ENCODE data around the gene ZNF521. TPM values are rescaled to one million over a fixed set of nuclear protein-coding genes. Genes with fewer than 3 reads are reported as not detected.

Gene ZNF521
- total RNA-seq, 1 experiment from 2014 or later = 0.04 TPM

DNA sequence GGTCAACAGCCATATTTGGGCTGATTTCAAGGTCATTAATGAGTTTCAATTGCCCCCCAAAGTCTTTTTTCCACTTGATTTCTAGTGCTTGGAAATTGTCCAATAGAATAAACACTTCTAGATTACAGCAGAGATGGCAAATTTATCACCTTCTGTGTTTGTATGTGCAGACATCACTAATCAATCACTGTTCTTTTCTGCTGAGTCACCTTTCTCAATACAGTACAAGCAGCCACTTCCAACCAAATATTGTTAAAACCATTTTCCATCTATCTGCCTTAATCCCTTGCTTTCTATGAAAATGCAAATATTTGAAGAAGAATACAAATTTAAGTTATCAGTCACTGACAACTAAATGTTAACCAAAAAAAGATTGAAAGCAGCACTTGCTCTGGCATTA lies 40.2 kb upstream of the ZNF521 start:
- ATAC-seq = no peak
- CTCF ChIA-PET = no interaction called here
- intact Hi-C loops (cut with micrococcal nuclease) = no loop called here

DNA sequence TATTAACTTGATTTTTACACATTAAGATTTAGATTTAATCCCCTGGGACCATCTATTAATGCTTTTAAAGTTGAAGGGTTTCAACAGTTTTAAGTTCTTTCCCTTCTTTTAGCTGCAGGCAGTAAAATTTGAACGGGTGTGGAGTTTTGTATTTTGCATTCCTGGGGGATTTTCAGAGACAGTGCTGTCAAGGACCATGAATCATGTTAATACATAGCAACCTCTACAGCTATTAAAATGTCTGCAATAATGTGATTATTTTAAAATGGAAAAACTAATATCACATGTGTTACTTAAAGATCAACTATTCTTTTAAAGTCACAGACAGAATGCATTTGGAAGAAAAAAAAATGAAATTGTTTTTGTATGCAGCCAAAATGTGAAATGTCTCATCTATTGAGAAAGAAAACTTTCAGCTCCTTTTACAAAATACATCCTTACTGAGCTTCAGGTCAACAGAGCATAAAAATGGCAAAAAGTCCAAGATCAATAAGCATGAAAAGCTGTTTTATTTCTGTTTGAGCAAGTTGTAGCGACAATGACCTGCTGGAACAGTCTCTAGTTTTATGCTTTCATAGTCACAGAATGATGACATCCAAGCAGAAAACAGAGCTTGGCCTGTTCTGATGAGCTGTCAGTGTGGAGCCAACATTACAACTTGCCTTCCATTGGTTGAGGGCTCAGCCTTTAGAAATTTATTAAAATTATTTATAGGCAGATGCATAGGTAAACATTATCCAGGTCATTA lies 21.6 kb upstream of the ZNF521 start:
- no TSS peak for BruUV-seq (replicated peaks)
- intact Hi-C loops (cut with micrococcal nuclease) = no loop called here

More for the DNA sequence above, 40.2 kb upstream of the ZNF521 start:
- Histone ChIP-seq H3K4me1 (ENCODE audit: insufficient read depth, low read length) (no peaks in the 10 kb centered on the region), H3K27ac (ENCODE audit: low read length) (no peak overlapping the region), H2AFZ (ENCODE audit: low read length) (no peak overlapping the region), H3K4me2 (ENCODE audit: low read length) (no peak overlapping the region), H3K9ac (ENCODE audit: low read length) (no peak overlapping the region), H3K36me3 (ENCODE audit: low read depth, low read length) (no peaks in the 10 kb centered on the region), H3K79me2 (ENCODE audit: low read length) (no peaks in the 10 kb centered on the region), H3K4me3 (ENCODE audit: low read length) (no peak overlapping the region), H3K9me3 (ENCODE audit: low read length) (no peaks in the 10 kb centered on the region), H3F3A (ENCODE audit: low read length, unreplicated experiment) (no peaks in the 10 kb centered on the region), H3K27me3 (ENCODE audit: low read length) (peaks cover 40% of the 10 kb centered on the region), H4K20me1 (ENCODE audit: low read length) (no peaks in the 10 kb centered on the region), H3K9me2 (replicated peaks; ENCODE audit: low read length) (no peaks in the 10 kb centered on the region)
- TF ChIP-seq, protein P1, sequence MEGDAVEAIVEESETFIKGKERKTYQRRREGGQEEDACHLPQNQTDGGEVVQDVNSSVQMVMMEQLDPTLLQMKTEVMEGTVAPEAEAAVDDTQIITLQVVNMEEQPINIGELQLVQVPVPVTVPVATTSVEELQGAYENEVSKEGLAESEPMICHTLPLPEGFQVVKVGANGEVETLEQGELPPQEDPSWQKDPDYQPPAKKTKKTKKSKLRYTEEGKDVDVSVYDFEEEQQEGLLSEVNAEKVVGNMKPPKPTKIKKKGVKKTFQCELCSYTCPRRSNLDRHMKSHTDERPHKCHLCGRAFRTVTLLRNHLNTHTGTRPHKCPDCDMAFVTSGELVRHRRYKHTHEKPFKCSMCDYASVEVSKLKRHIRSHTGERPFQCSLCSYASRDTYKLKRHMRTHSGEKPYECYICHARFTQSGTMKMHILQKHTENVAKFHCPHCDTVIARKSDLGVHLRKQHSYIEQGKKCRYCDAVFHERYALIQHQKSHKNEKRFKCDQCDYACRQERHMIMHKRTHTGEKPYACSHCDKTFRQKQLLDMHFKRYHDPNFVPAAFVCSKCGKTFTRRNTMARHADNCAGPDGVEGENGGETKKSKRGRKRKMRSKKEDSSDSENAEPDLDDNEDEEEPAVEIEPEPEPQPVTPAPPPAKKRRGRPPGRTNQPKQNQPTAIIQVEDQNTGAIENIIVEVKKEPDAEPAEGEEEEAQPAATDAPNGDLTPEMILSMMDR (conservative IDR thresholded peaks at IDR 0.05; ENCODE audit: low read depth, low read length) = no peak
- no peak for TF ChIP-seq EZH2phosphoT487 (IDR thresholded peaks at IDR 0.05; ENCODE audit: borderline replicate concordance, low read length)
- TF ChIP-seq EZH2 (IDR thresholded peaks at IDR 0.05; ENCODE audit: low read length, unreplicated experiment) = no peak
- BruUV-seq (replicated peaks) = no TSS peak
- POLR2A ChIA-PET (ENCODE audit: unreplicated experiment) = no interaction called here
- DNase-seq = no peak

DNA sequence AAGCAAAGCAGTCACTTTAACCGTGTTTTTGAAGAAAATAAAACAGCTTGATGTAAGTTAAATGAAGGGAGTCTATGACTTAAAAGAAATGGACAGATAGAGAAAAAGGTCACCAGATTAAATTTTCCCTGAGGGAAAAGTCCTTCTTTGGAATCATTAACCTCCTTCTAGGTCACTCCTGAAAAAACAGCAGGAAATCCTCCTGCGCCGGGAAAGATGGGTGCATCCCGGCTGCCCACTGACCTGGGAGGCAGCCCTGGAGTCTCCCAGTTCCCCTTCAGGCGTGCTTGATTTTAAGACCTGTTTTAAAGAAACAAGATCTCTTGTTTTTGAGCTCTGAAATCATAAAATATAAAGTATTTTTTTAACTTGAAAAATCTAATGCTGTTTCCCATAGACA lies 18.4 kb upstream of the ZNF521 start:
- no peak overlapping the region for H2AFZ ChIP-seq (ENCODE audit: low read length)

More for the DNA sequence above, 21.6 kb upstream of the ZNF521 start:
- no peaks in the 10 kb centered on the region for H3F3A ChIP-seq (ENCODE audit: low read length, unreplicated experiment)
- H3K9me3 ChIP-seq (ENCODE audit: low read length) = no peaks in the 10 kb centered on the region
- no peaks in the 10 kb centered on the region for H3K79me2 ChIP-seq (ENCODE audit: low read length)
- no peaks in the 10 kb centered on the region for H3K9me2 ChIP-seq (replicated peaks; ENCODE audit: low read length)
- ChIA-PET POLR2A (ENCODE audit: unreplicated experiment) (no interaction called here), CTCF (no interaction called here)
- no peak overlapping the region for H2AFZ ChIP-seq (ENCODE audit: low read length)
- no peaks in the 10 kb centered on the region for H4K20me1 ChIP-seq (ENCODE audit: low read length)
- H3K36me3 ChIP-seq (ENCODE audit: low read depth, low read length) = no peaks in the 10 kb centered on the region
- ATAC-seq (no peak), DNase-seq (no peak)
- H3K4me3 ChIP-seq (ENCODE audit: low read length) = no peak overlapping the region
- H3K27me3 ChIP-seq (ENCODE audit: low read length) = peaks cover 68% of the 10 kb centered on the region
- H3K4me2 ChIP-seq (ENCODE audit: low read length) = no peak overlapping the region
- H3K27ac ChIP-seq (ENCODE audit: low read length) = no peak overlapping the region
- H3K4me1 ChIP-seq (ENCODE audit: insufficient read depth, low read length) = no peaks in the 10 kb centered on the region
- H3K9ac ChIP-seq (ENCODE audit: low read length) = no peak overlapping the region
- TF ChIP-seq, protein P1 (conservative IDR thresholded peaks at IDR 0.05; ENCODE audit: low read depth, low read length) = no peak
- TF ChIP-seq EZH2 (IDR thresholded peaks at IDR 0.05; ENCODE audit: low read length, unreplicated experiment) (no peak), EZH2phosphoT487 (IDR thresholded peaks at IDR 0.05; ENCODE audit: borderline replicate concordance, low read length) (no peak)

More for the DNA sequence above, 18.4 kb upstream of the ZNF521 start:
- H4K20me1 ChIP-seq (ENCODE audit: low read length) = no peaks in the 10 kb centered on the region
- no peak overlapping the region for H3K4me3 ChIP-seq (ENCODE audit: low read length)
- no peaks in the 10 kb centered on the region for H3K79me2 ChIP-seq (ENCODE audit: low read length)
- no peak for ATAC-seq
- ChIA-PET CTCF (no interaction called here), POLR2A (ENCODE audit: unreplicated experiment) (no interaction called here)
- H3K4me1 ChIP-seq (ENCODE audit: insufficient read depth, low read length) = no peaks in the 10 kb centered on the region
- no peaks in the 10 kb centered on the region for H3K9me2 ChIP-seq (replicated peaks; ENCODE audit: low read length)
- no TSS peak for BruUV-seq (replicated peaks)
- peaks cover 56% of the 10 kb centered on the region for H3K27me3 ChIP-seq (ENCODE audit: low read length)
- H3K9me3 ChIP-seq (ENCODE audit: low read length) = no peaks in the 10 kb centered on the region
- H3K27ac ChIP-seq (ENCODE audit: low read length) = no peak overlapping the region
- H3F3A ChIP-seq (ENCODE audit: low read length, unreplicated experiment) = no peaks in the 10 kb centered on the region
- intact Hi-C loops (cut with micrococcal nuclease) = no loop called here
- H3K9ac ChIP-seq (ENCODE audit: low read length) = no peak overlapping the region
- no peak overlapping the region for H3K4me2 ChIP-seq (ENCODE audit: low read length)
- DNase-seq = no peak
- TF ChIP-seq EZH2phosphoT487 (IDR thresholded peaks at IDR 0.05; ENCODE audit: borderline replicate concordance, low read length) = no peak
- TF ChIP-seq, protein P1 (conservative IDR thresholded peaks at IDR 0.05; ENCODE audit: low read depth, low read length) = no peak
- no peak for TF ChIP-seq EZH2 (IDR thresholded peaks at IDR 0.05; ENCODE audit: low read length, unreplicated experiment)
- no peaks in the 10 kb centered on the region for H3K36me3 ChIP-seq (ENCODE audit: low read depth, low read length)
